VCaP (cell line): ENCODE results near the gene NACA.
"Not testable (repeated sequence)": the region's sequence is repeated elsewhere in the genome, so short reads cannot be mapped to it uniquely, and the experiment has no call there.

ENCODE experiments used
- H3K27ac ChIP-seq: fragments of 450-650 bp; 2 replicates; pipeline ENCODE4 v1.5.1; 2017
- CTCF ChIP-seq: fragments of 450-650 bp; conservative IDR thresholded peaks from 2 replicates; pipeline ENCODE4 v1.5.1; 2017; ENCODE audit warnings: mild to moderate bottlenecking, moderate library complexity

Gene NACA

GRCh38 chr12:56716933-56717880 lies 7.9 kb downstream of the NACA start:
- H3K27ac ChIP-seq: no peak overlapping the region
- no peak for TF ChIP-seq CTCF

- no peak overlapping the region for H3K27ac ChIP-seq
- no peak for TF ChIP-seq CTCF
Observed at GRCh38 chr12:56716458-56716857, 8.6 kb downstream of the NACA start.

GRCh38 chr12:56715798-56716197 lies 9.3 kb downstream of the NACA start:
- no peak overlapping the region for H3K27ac ChIP-seq
- TF ChIP-seq CTCF: no peak

- H3K27ac ChIP-seq: no peak overlapping the region
- TF ChIP-seq CTCF: no peak
Observed at GRCh38 chr12:56714431-56714929, 10.6 kb downstream of the NACA start.

- H3K27ac ChIP-seq: no peak overlapping the region
- no peak for TF ChIP-seq CTCF
Observed at GRCh38 chr12:56713345-56713744, 11.8 kb downstream of the NACA start.

- no peak overlapping the region for H3K27ac ChIP-seq
- TF ChIP-seq CTCF: no peak
Observed at GRCh38 chr12:56709759-56710376, 15.2 kb downstream of the NACA start.

- H3K27ac ChIP-seq: not testable (repeated sequence)
Observed at GRCh38 chr12:56704522-56704921, 20.6 kb downstream of the NACA start.
